ENCODE results near the gene RNF166.

DNA sequence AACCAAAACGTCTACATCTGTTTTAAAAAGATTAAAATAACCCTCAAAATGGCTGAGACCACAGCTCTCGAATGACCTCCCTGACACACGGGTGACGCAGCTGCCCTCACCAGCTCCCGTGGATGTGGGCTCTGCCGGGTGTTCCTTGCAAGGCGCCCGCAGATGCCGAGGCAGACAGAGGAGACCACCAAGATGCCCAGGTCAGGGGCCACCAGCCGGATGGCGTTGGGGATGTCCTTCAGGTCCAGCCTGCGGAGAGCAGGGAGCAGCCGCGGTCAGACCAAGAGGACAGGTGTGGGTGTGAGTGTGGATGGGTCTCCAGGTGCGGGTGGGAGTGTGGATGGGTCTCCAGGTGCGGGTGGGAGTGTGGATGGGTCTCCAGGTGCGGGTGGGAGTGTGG, 35.2 kb upstream of the RNF166 start:
- TF ChIP-seq, protein P1, sequence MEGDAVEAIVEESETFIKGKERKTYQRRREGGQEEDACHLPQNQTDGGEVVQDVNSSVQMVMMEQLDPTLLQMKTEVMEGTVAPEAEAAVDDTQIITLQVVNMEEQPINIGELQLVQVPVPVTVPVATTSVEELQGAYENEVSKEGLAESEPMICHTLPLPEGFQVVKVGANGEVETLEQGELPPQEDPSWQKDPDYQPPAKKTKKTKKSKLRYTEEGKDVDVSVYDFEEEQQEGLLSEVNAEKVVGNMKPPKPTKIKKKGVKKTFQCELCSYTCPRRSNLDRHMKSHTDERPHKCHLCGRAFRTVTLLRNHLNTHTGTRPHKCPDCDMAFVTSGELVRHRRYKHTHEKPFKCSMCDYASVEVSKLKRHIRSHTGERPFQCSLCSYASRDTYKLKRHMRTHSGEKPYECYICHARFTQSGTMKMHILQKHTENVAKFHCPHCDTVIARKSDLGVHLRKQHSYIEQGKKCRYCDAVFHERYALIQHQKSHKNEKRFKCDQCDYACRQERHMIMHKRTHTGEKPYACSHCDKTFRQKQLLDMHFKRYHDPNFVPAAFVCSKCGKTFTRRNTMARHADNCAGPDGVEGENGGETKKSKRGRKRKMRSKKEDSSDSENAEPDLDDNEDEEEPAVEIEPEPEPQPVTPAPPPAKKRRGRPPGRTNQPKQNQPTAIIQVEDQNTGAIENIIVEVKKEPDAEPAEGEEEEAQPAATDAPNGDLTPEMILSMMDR (IDR thresholded peaks at IDR 0.05): no peak
- TF ChIP-seq POLR2A (IDR thresholded peaks at IDR 0.05): no peak

All from prostate gland (tissue), 2 donors.